K562 (cell line): ENCODE results near the gene LSS. TPM values are rescaled to one million over a fixed set of nuclear protein-coding genes. Genes with fewer than 3 reads are reported as not detected.

ENCODE experiments used
- polyA plus RNA-seq, 8 experiments: library from polyadenylated mRNA; depleted of rRNA in 4 of 8; stranded (reverse) in 5 of 8; unstranded in 3 of 8; fragments of >200 nt; fragmentation: Nextera tagmentation in 2 of 8; fragmentation: Illumina TruSeq in 1 of 8; extraction: Ambion mirVana in 2 of 8; extraction: Trizol in 1 of 8; gene quantifications; 2 replicates each; pipeline versions ENCODE4 v1.2.1 to v1.2.3, GENCODE V29; 2011 to 2014; ENCODE audit warnings: inconsistent platforms in 1 of 8, missing spikeins in 1 of 8
- total RNA-seq, 7 experiments: library from RNA; depleted of rRNA in 6 of 7; stranded (reverse); fragments of >200 nt in 6 of 7; fragmentation: Illumina TruSeq in 2 of 7; extraction: Trizol in 2 of 7; gene quantifications; 2 replicates each; pipeline versions ENCODE4 v1.2.1 to v1.2.3, GENCODE V29; 2011 to 2021; ENCODE audit warnings: low replicate concordance in 1 of 7

The LSS gene
- total and polyA plus RNA-seq, 9 of the 15 experiments (the other 6 are each of a cell fraction or from before 2014, with no cell fraction given) = 2.2 to 89.5 (median 37.4) TPM

Other genes starting within 250 kb of the LSS start
Only the 7 nearest of the 9 such genes appear.
- gene COL6A2, start 130.7 kb downstream of the LSS start, total RNA-seq (2014; rRNA removed) = 0.41 and 0.45 TPM in 2 replicates
- gene COL6A2, start 130.7 kb downstream of the LSS start, total RNA-seq (2014; rRNA removed; fragmentation: Illumina TruSeq; extraction: Trizol) = not detected in 2 replicates
- 0.07 and 0.11 TPM in 2 replicates for gene COL6A2, start 130.7 kb downstream of the LSS start, total RNA-seq (2015; rRNA removed; fragmentation: Illumina TruSeq; extraction: Trizol)
- 1.1 and 1.3 TPM in 2 replicates for gene COL6A2, start 130.7 kb downstream of the LSS start, total RNA-seq (2021)
- 0.18 and 0.41 TPM in 2 replicates for gene COL6A2, start 130.7 kb downstream of the LSS start, polyA plus RNA-seq (2011; rRNA removed)
- 0.07 and 0.17 TPM in 2 replicates for gene COL6A2, start 130.7 kb downstream of the LSS start, polyA plus RNA-seq (2014; fragmentation: Illumina TruSeq; extraction: Trizol)
- gene COL6A2, start 130.7 kb downstream of the LSS start, polyA plus RNA-seq (2014; fragmentation: Nextera tagmentation; extraction: Ambion mirVana) = not detected
- 0.29 and 0.47 TPM in 2 replicates for gene COL6A2, start 130.7 kb downstream of the LSS start, polyA plus RNA-seq (2014; rRNA removed)
- gene FTCD, start 73.2 kb downstream of the LSS start, total RNA-seq (2014; rRNA removed) = not detected in 2 replicates
- gene FTCD, start 73.2 kb downstream of the LSS start, total RNA-seq (2014; rRNA removed; fragmentation: Illumina TruSeq; extraction: Trizol) = not detected in 2 replicates
- 0.08 and 0.25 TPM in 2 replicates for gene FTCD, start 73.2 kb downstream of the LSS start, total RNA-seq (2015; rRNA removed; fragmentation: Illumina TruSeq; extraction: Trizol)
- 0.74 and 1.1 TPM in 2 replicates for gene FTCD, start 73.2 kb downstream of the LSS start, total RNA-seq (2021)
- 0.11 and 0.41 TPM in 2 replicates for gene FTCD, start 73.2 kb downstream of the LSS start, polyA plus RNA-seq (2011; rRNA removed)
- gene FTCD, start 73.2 kb downstream of the LSS start, polyA plus RNA-seq (2014; fragmentation: Illumina TruSeq; extraction: Trizol) = not detected in 2 replicates
- not detected for gene FTCD, start 73.2 kb downstream of the LSS start, polyA plus RNA-seq (2014; fragmentation: Nextera tagmentation; extraction: Ambion mirVana)
- 0.50 and 1.6 TPM in 2 replicates for gene FTCD, start 73.2 kb downstream of the LSS start, polyA plus RNA-seq (2014; rRNA removed)
- 63.7 and 104 TPM in 2 replicates for gene SPATC1L, start 44.3 kb downstream of the LSS start, total RNA-seq (2014; rRNA removed)
- 10.4 and 12.6 TPM in 2 replicates for gene SPATC1L, start 44.3 kb downstream of the LSS start, total RNA-seq (2014; rRNA removed; fragmentation: Illumina TruSeq; extraction: Trizol)
- 29.7 and 31.9 TPM in 2 replicates for gene SPATC1L, start 44.3 kb downstream of the LSS start, total RNA-seq (2015; rRNA removed; fragmentation: Illumina TruSeq; extraction: Trizol)
- 118 and 121 TPM in 2 replicates for gene SPATC1L, start 44.3 kb downstream of the LSS start, total RNA-seq (2021)
- 6.7 and 23.0 TPM in 2 replicates for gene SPATC1L, start 44.3 kb downstream of the LSS start, polyA plus RNA-seq (2011; rRNA removed)
- 38.3 and 84.8 TPM in 2 replicates for gene SPATC1L, start 44.3 kb downstream of the LSS start, polyA plus RNA-seq (2014; fragmentation: Illumina TruSeq; extraction: Trizol)
- under 1 TPM in 1 of 2 experiments, not detected in 1; 0.14 TPM for gene SPATC1L, start 44.3 kb downstream of the LSS start, polyA plus RNA-seq (2014; fragmentation: Nextera tagmentation; extraction: Ambion mirVana)
- 40.6 and 50.4 TPM in 2 replicates for gene SPATC1L, start 44.3 kb downstream of the LSS start, polyA plus RNA-seq (2014; rRNA removed)
- gene MCM3AP, start 56.8 kb upstream of the LSS start, total RNA-seq (2014; rRNA removed) = 98.9 and 106 TPM in 2 replicates
- gene MCM3AP, start 56.8 kb upstream of the LSS start, total RNA-seq (2014; rRNA removed; fragmentation: Illumina TruSeq; extraction: Trizol) = 69.2 and 73.1 TPM in 2 replicates
- 65.1 and 80.9 TPM in 2 replicates for gene MCM3AP, start 56.8 kb upstream of the LSS start, total RNA-seq (2015; rRNA removed; fragmentation: Illumina TruSeq; extraction: Trizol)
- gene MCM3AP, start 56.8 kb upstream of the LSS start, total RNA-seq (2021) = 154 and 179 TPM in 2 replicates
- 60.4 and 69.6 TPM in 2 replicates for gene MCM3AP, start 56.8 kb upstream of the LSS start, polyA plus RNA-seq (2011; rRNA removed)
- gene MCM3AP, start 56.8 kb upstream of the LSS start, polyA plus RNA-seq (2014; fragmentation: Illumina TruSeq; extraction: Trizol) = 65.9 and 75.9 TPM in 2 replicates
- 1 to 10 TPM; 6.5 to 9.1 TPM for gene MCM3AP, start 56.8 kb upstream of the LSS start, polyA plus RNA-seq (2014; fragmentation: Nextera tagmentation; extraction: Ambion mirVana)
- gene MCM3AP, start 56.8 kb upstream of the LSS start, polyA plus RNA-seq (2014; rRNA removed) = 75.4 and 82.8 TPM in 2 replicates
- gene YBEY, start 57.6 kb upstream of the LSS start, total RNA-seq (2014; rRNA removed) = 10.7 and 12.4 TPM in 2 replicates
- 12.4 and 14.0 TPM in 2 replicates for gene YBEY, start 57.6 kb upstream of the LSS start, total RNA-seq (2014; rRNA removed; fragmentation: Illumina TruSeq; extraction: Trizol)
- gene YBEY, start 57.6 kb upstream of the LSS start, total RNA-seq (2015; rRNA removed; fragmentation: Illumina TruSeq; extraction: Trizol) = 14.3 and 15.6 TPM in 2 replicates
- 10.5 and 10.7 TPM in 2 replicates for gene YBEY, start 57.6 kb upstream of the LSS start, total RNA-seq (2021)
- gene YBEY, start 57.6 kb upstream of the LSS start, polyA plus RNA-seq (2011; rRNA removed) = 9.9 and 15.9 TPM in 2 replicates
- gene YBEY, start 57.6 kb upstream of the LSS start, polyA plus RNA-seq (2014; fragmentation: Illumina TruSeq; extraction: Trizol) = 14.1 and 14.7 TPM in 2 replicates
- gene YBEY, start 57.6 kb upstream of the LSS start, polyA plus RNA-seq (2014; fragmentation: Nextera tagmentation; extraction: Ambion mirVana) = 1 to 10 TPM; 6.4 to 9.4 TPM
- gene YBEY, start 57.6 kb upstream of the LSS start, polyA plus RNA-seq (2014; rRNA removed) = 28.0 and 39.6 TPM in 2 replicates
- gene C21orf58, start 95.1 kb upstream of the LSS start, total RNA-seq (2014; rRNA removed) = 20.1 and 22.4 TPM in 2 replicates
- 4.5 and 6.0 TPM in 2 replicates for gene C21orf58, start 95.1 kb upstream of the LSS start, total RNA-seq (2014; rRNA removed; fragmentation: Illumina TruSeq; extraction: Trizol)
- 13.5 and 14.2 TPM in 2 replicates for gene C21orf58, start 95.1 kb upstream of the LSS start, total RNA-seq (2015; rRNA removed; fragmentation: Illumina TruSeq; extraction: Trizol)
- 29.1 and 30.5 TPM in 2 replicates for gene C21orf58, start 95.1 kb upstream of the LSS start, total RNA-seq (2021)
- gene C21orf58, start 95.1 kb upstream of the LSS start, polyA plus RNA-seq (2011; rRNA removed) = 12.4 and 16.7 TPM in 2 replicates
- gene C21orf58, start 95.1 kb upstream of the LSS start, polyA plus RNA-seq (2014; fragmentation: Illumina TruSeq; extraction: Trizol) = 10.6 and 16.1 TPM in 2 replicates
- gene C21orf58, start 95.1 kb upstream of the LSS start, polyA plus RNA-seq (2014; fragmentation: Nextera tagmentation; extraction: Ambion mirVana) = 1 to 10 TPM; 1.2 to 1.9 TPM
- gene C21orf58, start 95.1 kb upstream of the LSS start, polyA plus RNA-seq (2014; rRNA removed) = 27.9 and 30.0 TPM in 2 replicates
- gene PCNT, start 95.4 kb upstream of the LSS start, total RNA-seq (2014; rRNA removed) = 31.3 and 36.8 TPM in 2 replicates
- gene PCNT, start 95.4 kb upstream of the LSS start, total RNA-seq (2014; rRNA removed; fragmentation: Illumina TruSeq; extraction: Trizol) = 32.5 and 33.8 TPM in 2 replicates
- 29.7 and 30.9 TPM in 2 replicates for gene PCNT, start 95.4 kb upstream of the LSS start, total RNA-seq (2015; rRNA removed; fragmentation: Illumina TruSeq; extraction: Trizol)
- 43.7 and 53.5 TPM in 2 replicates for gene PCNT, start 95.4 kb upstream of the LSS start, total RNA-seq (2021)
- gene PCNT, start 95.4 kb upstream of the LSS start, polyA plus RNA-seq (2011; rRNA removed) = 23.9 and 27.8 TPM in 2 replicates
- 32.1 and 34.5 TPM in 2 replicates for gene PCNT, start 95.4 kb upstream of the LSS start, polyA plus RNA-seq (2014; fragmentation: Illumina TruSeq; extraction: Trizol)
- 10 to 100 TPM in 1 of 2 experiments, 1 to 10 TPM in 1; 9.1 to 16.4 TPM for gene PCNT, start 95.4 kb upstream of the LSS start, polyA plus RNA-seq (2014; fragmentation: Nextera tagmentation; extraction: Ambion mirVana)
- 35.9 and 41.2 TPM in 2 replicates for gene PCNT, start 95.4 kb upstream of the LSS start, polyA plus RNA-seq (2014; rRNA removed)